ENCODE data around the gene MAZ. TPM values are rescaled to one million over a fixed set of nuclear protein-coding genes. Genes with fewer than 3 reads are reported as not detected.

The MAZ gene
- total RNA-seq, 1 donor from 2014 or later: 294 TPM

GRCh38 chr16:29814592-29814991 is 8.3 kb downstream of the MAZ start:
- Mint-ChIP-seq H3K4me3 (peak overlapping the region; percentile 93), H3K4me1 (ENCODE audit: unreplicated experiment) (peaks cover 36% of the 10 kb centered on the region), H3K27ac (no peak overlapping the region), H3K9me3 (no peaks in the 10 kb centered on the region), H3K27me3 (peaks cover 4% of the 10 kb centered on the region), H3K36me3 (peaks cover 8% of the 10 kb centered on the region)
- no peak for TF ChIP-seq CTCF (conservative IDR thresholded peaks at IDR 0.05)
- DNase-seq (ENCODE audit: extremely low spot score, unreplicated experiment): no peak

GRCh38 chr16:29815032-29815721 is 8.8 kb downstream of the MAZ start:
- Mint-ChIP-seq H3K9me3 (no peaks in the 10 kb centered on the region), H3K27ac (peak overlapping the region; percentile 94), H3K27me3 (peaks cover 4% of the 10 kb centered on the region), H3K36me3 (peaks cover 8% of the 10 kb centered on the region), H3K4me3 (peak overlapping the region; percentile 93), H3K4me1 (ENCODE audit: unreplicated experiment) (peaks cover 41% of the 10 kb centered on the region)
- no peak for TF ChIP-seq CTCF (conservative IDR thresholded peaks at IDR 0.05)
- DNase-seq (ENCODE audit: extremely low spot score, unreplicated experiment): no peak

DNA sequence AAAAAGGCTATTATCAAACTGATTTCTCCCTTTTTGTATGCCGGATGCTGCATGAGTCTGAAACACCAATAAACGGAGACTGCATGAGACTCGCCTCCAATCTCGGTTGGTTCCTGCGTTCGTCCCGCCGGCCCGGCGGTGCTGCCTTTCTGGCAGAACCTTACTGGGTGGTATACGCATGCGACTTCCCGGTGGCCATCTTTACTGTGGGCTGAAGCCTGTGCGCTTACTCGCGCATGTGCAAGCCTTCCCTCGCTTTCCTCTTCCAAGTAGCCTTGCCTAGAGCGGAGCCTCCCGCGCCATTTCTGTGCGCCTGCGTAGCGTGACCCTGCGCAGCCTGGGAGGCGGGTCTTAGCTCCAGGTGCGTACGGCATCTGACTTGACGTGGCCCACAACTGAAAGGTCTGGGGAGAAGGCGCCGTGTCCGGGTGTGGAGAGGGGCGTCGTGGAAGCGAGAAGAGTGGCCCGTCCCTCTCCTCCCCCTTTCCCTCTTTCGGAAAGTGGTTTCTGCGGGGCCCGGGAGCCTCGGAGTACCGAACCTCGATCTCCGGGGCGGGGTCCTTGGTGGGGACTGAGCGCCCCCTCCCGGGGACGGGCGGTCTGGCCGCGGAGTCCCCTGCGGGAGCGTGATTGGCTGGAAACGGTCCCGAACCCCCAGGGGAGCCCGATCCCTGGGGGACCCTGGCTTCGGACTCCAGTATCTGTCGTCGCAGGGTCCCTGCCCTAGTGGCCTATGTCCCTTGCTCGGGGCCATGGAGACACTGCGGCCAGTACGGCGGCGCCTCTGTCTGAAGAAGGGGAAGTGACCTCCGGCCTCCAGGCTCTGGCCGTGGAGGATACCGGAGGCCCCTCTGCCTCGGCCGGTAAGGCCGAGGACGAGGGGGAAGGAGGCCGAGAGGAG is 9.7 kb downstream of the MAZ start, which contains the start of gene PAGR1:
Gene PAGR1, plus strand, starts transcription at position 360 of the 901 bp plus-strand sequence. Its CDS starts 374 bp downstream, at position 734.
- peaks cover 4% of the 10 kb centered on the region for H3K27me3 Mint-ChIP-seq
- H3K4me1 Mint-ChIP-seq (ENCODE audit: unreplicated experiment): peaks cover 38% of the 10 kb centered on the region
- TF ChIP-seq CTCF (conservative IDR thresholded peaks at IDR 0.05): peak; percentile 93
- peak; percentile 98 for DNase-seq (ENCODE audit: extremely low spot score, unreplicated experiment)
- peaks cover 8% of the 10 kb centered on the region for H3K36me3 Mint-ChIP-seq
- H3K27ac Mint-ChIP-seq: peak within 1 kb of the TSS; percentile 94
- peak within 1 kb of the TSS; percentile 93 for H3K4me3 Mint-ChIP-seq
- no peaks in the 10 kb centered on the region for H3K9me3 Mint-ChIP-seq

GRCh38 chr16:29816694-29817441 is 10.5 kb downstream of the MAZ start:
- peak; percentile 31 for TF ChIP-seq CTCF (conservative IDR thresholded peaks at IDR 0.05)
- no peak for DNase-seq (ENCODE audit: extremely low spot score, unreplicated experiment)
- Mint-ChIP-seq H3K9me3 (no peaks in the 10 kb centered on the region), H3K4me1 (ENCODE audit: unreplicated experiment) (peaks cover 36% of the 10 kb centered on the region), H3K27ac (peak overlapping the region; percentile 94), H3K27me3 (peaks cover 4% of the 10 kb centered on the region), H3K4me3 (peak overlapping the region; percentile 93), H3K36me3 (peaks cover 8% of the 10 kb centered on the region)

GRCh38 chr16:29818082-29818481 is 11.8 kb downstream of the MAZ start:
- peak overlapping the region; percentile 88 for H3K4me3 Mint-ChIP-seq

More at GRCh38 chr16:29818082-29818481, 11.8 kb downstream of the MAZ start:
- DNase-seq (ENCODE audit: extremely low spot score, unreplicated experiment): no peak
- TF ChIP-seq CTCF (conservative IDR thresholded peaks at IDR 0.05): no peak
- peaks cover 42% of the 10 kb centered on the region for H3K4me1 Mint-ChIP-seq (ENCODE audit: unreplicated experiment)
- H3K9me3 Mint-ChIP-seq: no peaks in the 10 kb centered on the region
- peak overlapping the region; percentile 87 for H3K27ac Mint-ChIP-seq
- H3K27me3 Mint-ChIP-seq: peaks cover 4% of the 10 kb centered on the region
- H3K36me3 Mint-ChIP-seq: peaks cover 8% of the 10 kb centered on the region

Data from type B pancreatic cell (in vitro differentiated cells).